HG03108 (cell line): ENCODE measurements around the gene PRR35.
"Not testable (repeated sequence)": the region's sequence is repeated elsewhere in the genome, so short reads cannot be mapped to it uniquely, and the experiment has no call there.

Experiments
- ATAC-seq: cut with Tn5 transposase; IDR thresholded peaks from one replicate; pipeline ENCODE4 v1.9.1; 2021; ENCODE audit warnings: moderate library complexity; ENCODE audit not compliant: unreplicated experiment

Gene PRR35

GRCh38 chr16:592518-593306, 32.5 kb downstream of the PRR35 start:
- no peak for ATAC-seq

- no peak for ATAC-seq
These were observed 33.2 kb downstream of the PRR35 start for GRCh38 chr16:593406-593805.

DNA sequence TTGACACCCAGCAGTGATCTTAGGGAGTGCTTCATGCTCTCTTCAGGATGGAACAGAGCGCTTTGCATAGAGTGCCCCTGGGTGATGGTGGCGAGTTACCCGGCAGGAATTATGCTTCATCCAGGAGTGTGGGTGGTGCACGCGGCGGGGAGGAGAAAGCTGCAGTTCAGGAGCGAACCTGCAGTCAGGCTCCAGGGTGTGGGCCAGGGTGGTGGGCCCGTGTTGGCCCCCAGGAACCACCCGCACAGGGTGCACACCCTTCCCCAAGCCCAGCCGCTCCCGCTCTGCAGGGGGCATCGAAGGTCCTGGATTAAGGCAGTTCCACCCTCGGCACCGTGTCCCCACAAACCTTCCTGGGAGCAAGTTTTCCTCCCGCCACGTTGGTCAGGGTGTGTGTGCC, 33.6 kb downstream of the PRR35 start:
- no peak for ATAC-seq

GRCh38 chr16:595094-595528, 34.9 kb downstream of the PRR35 start:
- no peak for ATAC-seq

- no peak for ATAC-seq
These were observed 35.9 kb downstream of the PRR35 start for GRCh38 chr16:595942-596735.

GRCh38 chr16:596736-597060, 36.5 kb downstream of the PRR35 start:
- no peak for ATAC-seq

DNA sequence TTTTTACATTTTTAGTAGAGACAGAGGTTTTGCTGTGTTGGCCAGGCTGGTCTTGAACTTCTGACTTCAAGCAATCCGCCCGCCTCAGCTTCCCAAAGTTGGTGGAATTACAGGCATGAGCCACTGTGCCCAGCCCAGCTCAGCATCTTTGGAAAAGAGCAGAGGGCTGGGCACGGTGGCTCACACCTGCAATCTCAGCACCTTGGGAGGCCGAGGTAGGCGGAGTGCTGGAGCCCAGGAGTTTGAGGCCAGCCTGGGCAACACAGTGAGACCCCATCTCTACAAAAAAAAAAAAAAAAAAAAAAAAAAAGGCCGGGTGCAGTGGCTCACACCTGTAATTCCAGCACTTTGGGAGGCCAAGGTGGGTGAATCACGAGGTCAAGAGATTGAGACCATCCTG, 37.5 kb downstream of the PRR35 start:
- ATAC-seq: not testable (repeated sequence)

GRCh38 chr16:598823-599739, 38.9 kb downstream of the PRR35 start:
- ATAC-seq: no peak

GRCh38 chr16:600781-601180, 40.6 kb downstream of the PRR35 start:
- ATAC-seq: no peak

GRCh38 chr16:603933-604332, 43.7 kb downstream of the PRR35 start:
- no peak for ATAC-seq

DNA sequence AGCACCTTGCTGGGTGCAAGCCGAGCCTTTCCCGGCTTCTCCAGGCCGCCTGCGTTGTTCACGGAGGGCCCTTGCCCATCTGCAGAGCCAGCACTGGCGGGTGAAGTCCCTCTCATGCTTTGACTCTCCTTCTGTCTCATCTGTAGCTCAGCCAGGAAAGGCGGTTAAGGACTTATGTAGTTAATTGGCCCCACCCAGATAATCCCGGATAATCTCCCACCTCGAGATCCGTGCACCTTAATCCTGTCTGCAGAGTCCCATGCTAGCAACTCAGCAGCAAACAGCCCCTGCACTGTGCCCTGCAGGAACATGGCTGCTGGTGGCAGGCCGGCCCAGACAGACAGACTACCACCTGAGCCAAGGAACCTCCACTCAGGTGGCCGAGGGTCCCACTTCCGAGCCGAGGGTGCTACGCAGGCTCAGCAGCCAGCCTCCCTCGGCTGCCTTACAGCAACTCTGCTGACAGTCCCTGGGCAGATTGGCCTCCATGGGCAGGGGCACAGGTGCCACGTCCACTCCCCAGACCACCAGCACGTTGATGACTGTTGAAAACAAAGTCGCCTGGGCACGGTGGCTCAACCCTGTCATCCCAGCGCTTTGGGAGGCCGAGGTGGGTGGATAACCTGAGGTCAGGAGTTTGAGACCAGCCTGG, 46.6 kb downstream of the PRR35 start:
- no peak for ATAC-seq

- ATAC-seq: no peak
These were observed 47.8 kb downstream of the PRR35 start for GRCh38 chr16:608019-608418.

GRCh38 chr16:609316-609715, 49.1 kb downstream of the PRR35 start:
- ATAC-seq: no peak

- ATAC-seq: no peak
These were observed 49.8 kb downstream of the PRR35 start for GRCh38 chr16:609984-610383.

DNA sequence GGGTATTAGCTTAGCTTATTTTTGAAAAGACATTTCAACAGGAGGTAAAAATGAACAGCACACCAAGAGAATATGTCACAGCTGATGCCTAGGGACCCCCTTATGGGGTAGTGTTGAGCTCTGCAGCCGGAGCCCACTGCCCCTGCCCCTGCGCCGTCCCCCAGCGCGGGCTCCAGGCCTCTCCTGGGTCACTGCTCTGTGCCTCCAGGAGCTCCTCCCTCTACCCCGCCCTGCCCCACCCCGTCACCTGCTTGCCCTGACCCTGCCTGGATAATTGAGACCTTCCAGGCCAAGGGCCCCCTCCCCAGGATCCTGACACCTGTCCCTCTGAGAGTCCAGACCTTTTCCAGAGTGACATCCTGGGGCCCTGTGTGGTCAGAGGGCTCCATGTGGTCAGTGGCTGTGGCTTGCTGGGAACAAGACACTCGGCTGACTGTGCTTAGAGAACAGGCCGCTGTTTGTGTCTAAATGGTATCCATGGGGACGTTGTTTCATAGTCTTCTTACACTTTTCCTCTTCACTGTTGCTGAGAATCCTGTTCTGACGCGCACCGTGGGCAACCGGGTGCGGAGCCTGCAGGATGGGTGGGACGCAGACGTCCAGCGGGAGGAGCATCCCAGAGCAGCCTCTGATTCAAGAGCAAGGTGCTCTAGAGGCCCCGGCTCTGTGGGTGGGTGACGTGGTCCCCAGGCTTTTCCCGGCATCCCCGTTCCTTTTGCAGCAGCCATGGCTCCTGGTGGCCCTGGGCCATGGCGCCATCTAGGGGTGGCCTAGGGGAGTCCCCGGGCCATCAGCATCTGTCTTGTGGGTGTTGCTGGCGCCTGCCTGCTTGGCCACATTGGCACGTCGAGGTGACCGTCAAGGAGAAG, 50.6 kb downstream of the PRR35 start:
- ATAC-seq: no peak

DNA sequence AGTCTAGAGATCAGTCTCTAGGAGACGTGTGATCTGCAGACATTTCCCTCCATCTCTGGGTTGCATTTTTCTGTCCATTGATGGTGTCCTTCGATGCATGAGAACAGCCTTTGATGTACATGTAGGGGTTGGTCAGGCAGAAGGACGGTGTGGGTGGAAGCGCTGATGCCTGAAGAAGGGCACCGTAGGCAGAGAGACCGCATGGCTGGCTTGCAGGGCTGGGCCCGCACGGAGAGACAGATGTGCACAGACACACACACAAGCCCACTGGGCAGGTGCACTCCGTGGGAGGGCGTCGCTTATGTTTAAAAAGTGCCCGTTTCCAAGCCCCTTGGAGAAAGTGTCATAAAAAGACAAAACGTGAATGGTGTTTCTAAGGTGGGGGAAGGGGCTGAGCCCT, 54.9 kb downstream of the PRR35 start:
- no peak for ATAC-seq
